HL-60 (cell line): ENCODE measurements around the gene GPATCH1.
"Not testable (repeated sequence)": the region's sequence is repeated elsewhere in the genome, so short reads cannot be mapped to it uniquely, and the experiment has no call there.

Experiments
- DNase-seq, 2 experiments: peaks; one replicate each; pipeline ENCODE4 v3.0.0-alpha.2; 2010 to 2020; ENCODE audit warnings: low read depth in 1 of 2, low spot score in 1 of 2
- H3K27ac ChIP-seq: fragments of 250-450 bp; sonication (Bioruptor Pico); replicated peaks from 2 replicates; pipeline ENCODE4 v1.5.1; 2020; ENCODE audit warnings: mild to moderate bottlenecking, moderate library complexity
- H3K27me3 ChIP-seq: fragments of 250-450 bp; sonication (Bioruptor Pico); 2 replicates; pipeline ENCODE4 v1.5.1; 2021; ENCODE audit warnings: mild to moderate bottlenecking, moderate library complexity; ENCODE audit not compliant: insufficient read depth, poor library complexity, severe bottlenecking
- H3K4me3 ChIP-seq: replicated peaks from 2 replicates; pipeline ENCODE4 v1.5.1; 2011; ENCODE audit warnings: mild to moderate bottlenecking, control low read depth, low read length; ENCODE audit not compliant: insufficient read depth
- GABPA ChIP-seq: IDR thresholded peaks from 2 replicates; pipeline ENCODE4 v1.6.1; 2012; ENCODE audit warnings: low read depth
- POLR2AphosphoS5 ChIP-seq: IDR thresholded peaks from 2 replicates; pipeline ENCODE4 v1.6.1; 2012; ENCODE audit warnings: low read depth
- SPI1 ChIP-seq: IDR thresholded peaks from 2 replicates; pipeline ENCODE4 v1.6.1; 2012; ENCODE audit warnings: low read depth, mild to moderate bottlenecking, borderline replicate concordance
- TF ChIP-seq, protein P1 (sequence below): IDR thresholded peaks from 2 replicates; pipeline ENCODE4 v1.6.1; 2012; ENCODE audit warnings: low read depth; ENCODE audit not compliant: insufficient replicate concordance
- TF ChIP-seq, protein P2 (sequence below): IDR thresholded peaks from one replicate; pipeline ENCODE4 v1.5.1; 2011; ENCODE audit warnings: low read length, control low read depth, inconsistent platforms; ENCODE audit not compliant: insufficient read depth

Gene GPATCH1

DNA sequence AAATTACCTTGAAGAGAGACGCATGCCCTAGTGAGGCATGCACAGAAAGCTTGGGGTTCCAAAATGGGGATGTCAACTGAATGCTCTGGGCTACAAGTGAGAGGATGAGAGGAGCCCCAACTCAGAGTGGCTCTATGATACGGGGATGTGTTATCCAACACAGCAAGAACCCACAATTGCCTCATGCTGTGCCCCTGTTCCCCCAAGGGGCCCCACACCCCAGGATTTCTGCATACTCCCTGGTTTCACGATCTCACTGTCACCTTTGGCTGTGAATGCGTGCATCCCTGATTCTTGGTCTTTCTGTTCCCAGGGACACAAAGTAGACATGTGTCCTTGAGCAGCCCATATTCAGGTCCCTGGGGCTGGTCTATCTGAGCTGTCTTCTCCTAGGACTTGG, 80.2 kb downstream of the GPATCH1 start:
- no peak overlapping the region for H3K4me3 ChIP-seq
- TF ChIP-seq, protein P1, sequence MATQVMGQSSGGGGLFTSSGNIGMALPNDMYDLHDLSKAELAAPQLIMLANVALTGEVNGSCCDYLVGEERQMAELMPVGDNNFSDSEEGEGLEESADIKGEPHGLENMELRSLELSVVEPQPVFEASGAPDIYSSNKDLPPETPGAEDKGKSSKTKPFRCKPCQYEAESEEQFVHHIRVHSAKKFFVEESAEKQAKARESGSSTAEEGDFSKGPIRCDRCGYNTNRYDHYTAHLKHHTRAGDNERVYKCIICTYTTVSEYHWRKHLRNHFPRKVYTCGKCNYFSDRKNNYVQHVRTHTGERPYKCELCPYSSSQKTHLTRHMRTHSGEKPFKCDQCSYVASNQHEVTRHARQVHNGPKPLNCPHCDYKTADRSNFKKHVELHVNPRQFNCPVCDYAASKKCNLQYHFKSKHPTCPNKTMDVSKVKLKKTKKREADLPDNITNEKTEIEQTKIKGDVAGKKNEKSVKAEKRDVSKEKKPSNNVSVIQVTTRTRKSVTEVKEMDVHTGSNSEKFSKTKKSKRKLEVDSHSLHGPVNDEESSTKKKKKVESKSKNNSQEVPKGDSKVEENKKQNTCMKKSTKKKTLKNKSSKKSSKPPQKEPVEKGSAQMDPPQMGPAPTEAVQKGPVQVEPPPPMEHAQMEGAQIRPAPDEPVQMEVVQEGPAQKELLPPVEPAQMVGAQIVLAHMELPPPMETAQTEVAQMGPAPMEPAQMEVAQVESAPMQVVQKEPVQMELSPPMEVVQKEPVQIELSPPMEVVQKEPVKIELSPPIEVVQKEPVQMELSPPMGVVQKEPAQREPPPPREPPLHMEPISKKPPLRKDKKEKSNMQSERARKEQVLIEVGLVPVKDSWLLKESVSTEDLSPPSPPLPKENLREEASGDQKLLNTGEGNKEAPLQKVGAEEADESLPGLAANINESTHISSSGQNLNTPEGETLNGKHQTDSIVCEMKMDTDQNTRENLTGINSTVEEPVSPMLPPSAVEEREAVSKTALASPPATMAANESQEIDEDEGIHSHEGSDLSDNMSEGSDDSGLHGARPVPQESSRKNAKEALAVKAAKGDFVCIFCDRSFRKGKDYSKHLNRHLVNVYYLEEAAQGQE: no peak
- TF ChIP-seq POLR2AphosphoS5: peak; percentile 48
- peak overlapping the region; percentile 78 for H3K27ac ChIP-seq
- peak; percentile 80 to 85 for DNase-seq
- H3K27me3 ChIP-seq: no peaks in the 10 kb centered on the region

DNA sequence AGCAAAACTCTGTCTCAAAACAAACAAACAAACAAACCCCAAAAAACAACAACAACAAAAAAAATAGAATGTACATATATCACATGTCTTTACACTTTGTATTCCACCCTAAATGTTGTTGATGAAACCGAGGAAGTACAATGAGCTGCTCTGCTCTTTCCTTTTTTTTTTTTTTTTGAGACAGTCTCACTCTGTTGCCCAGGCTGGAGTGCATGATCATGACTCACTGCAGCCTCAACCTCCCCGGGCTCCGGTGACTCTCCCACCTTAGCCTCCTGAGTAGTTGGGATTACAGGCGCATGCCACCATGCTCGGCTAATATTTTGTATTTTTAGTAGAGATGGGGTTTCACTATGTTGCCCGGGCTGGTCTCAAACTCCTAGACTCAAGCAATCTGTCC, 82.5 kb downstream of the GPATCH1 start:
- TF ChIP-seq, protein P2, sequence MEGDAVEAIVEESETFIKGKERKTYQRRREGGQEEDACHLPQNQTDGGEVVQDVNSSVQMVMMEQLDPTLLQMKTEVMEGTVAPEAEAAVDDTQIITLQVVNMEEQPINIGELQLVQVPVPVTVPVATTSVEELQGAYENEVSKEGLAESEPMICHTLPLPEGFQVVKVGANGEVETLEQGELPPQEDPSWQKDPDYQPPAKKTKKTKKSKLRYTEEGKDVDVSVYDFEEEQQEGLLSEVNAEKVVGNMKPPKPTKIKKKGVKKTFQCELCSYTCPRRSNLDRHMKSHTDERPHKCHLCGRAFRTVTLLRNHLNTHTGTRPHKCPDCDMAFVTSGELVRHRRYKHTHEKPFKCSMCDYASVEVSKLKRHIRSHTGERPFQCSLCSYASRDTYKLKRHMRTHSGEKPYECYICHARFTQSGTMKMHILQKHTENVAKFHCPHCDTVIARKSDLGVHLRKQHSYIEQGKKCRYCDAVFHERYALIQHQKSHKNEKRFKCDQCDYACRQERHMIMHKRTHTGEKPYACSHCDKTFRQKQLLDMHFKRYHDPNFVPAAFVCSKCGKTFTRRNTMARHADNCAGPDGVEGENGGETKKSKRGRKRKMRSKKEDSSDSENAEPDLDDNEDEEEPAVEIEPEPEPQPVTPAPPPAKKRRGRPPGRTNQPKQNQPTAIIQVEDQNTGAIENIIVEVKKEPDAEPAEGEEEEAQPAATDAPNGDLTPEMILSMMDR: no peak
- TF ChIP-seq POLR2AphosphoS5 (no peak), SPI1 (no peak), GABPA (no peak)
- TF ChIP-seq, protein P1: no peak
- Histone ChIP-seq H3K4me3 (no peak overlapping the region), H3K27ac (no peak overlapping the region), H3K27me3 (no peaks in the 10 kb centered on the region)
- no peak for DNase-seq

DNA sequence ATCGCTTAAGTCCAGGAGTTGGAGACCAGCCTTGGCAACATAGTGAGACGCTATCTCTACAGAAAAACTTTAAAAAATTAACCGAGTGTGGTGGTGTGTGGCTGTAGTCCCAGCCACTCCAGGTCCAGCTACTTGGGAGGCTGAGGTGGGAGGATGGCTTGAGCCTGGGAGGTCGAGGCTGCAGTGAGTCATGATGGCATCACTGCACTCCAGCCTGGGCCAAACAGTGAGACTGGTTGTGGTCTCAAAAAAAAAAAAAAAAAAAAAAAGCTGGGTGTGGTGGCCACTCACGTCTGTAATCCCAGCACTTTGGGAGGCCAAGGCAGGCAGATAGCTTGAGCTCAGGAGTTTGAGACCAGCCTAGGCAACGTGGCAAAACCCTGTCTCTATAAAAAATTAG, 85.1 kb downstream of the GPATCH1 start:
- not testable (repeated sequence) for H3K27me3 ChIP-seq, H3K27ac ChIP-seq, DNase-seq, H3K4me3 ChIP-seq

DNA sequence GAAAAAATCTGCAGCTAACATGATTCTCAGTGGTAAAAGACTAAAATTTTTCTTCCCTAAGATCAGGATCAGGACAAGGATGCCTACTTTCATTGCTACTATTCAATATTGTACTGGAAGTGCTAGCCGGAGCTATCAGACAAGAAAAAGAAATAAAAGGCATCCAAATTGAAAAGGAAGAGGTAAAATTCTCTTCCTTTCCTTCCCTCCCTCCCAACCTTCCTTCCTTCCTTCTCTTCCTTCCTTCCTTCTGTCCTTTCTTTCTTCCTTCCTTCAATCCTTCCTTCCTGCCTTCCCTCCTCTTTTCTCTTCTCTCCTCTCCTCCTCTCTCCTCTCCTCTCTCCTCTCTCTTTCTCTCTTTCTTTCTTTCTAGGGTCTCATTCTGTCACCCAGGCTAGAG, 86.5 kb downstream of the GPATCH1 start:
- no peak overlapping the region for H3K27ac ChIP-seq
- TF ChIP-seq POLR2AphosphoS5 (no peak), SPI1 (no peak), GABPA (no peak)
- TF ChIP-seq, protein P2: no peak
- TF ChIP-seq, protein P1: no peak
- H3K4me3 ChIP-seq: no peak overlapping the region
- no peak for DNase-seq
- no peaks in the 10 kb centered on the region for H3K27me3 ChIP-seq
